PC-3 (cell line): ENCODE results near the gene CASKIN2. TPM values are rescaled to one million over a fixed set of nuclear protein-coding genes. Genes with fewer than 3 reads are reported as not detected.

ENCODE experiments used
- ATAC-seq: fragments of 200-7000 bp; cut with Tn5 transposase; 2 replicates; pipeline ENCODE4 v1.9.1; 2020; ENCODE audit warnings: mild to moderate bottlenecking, moderate library complexity
- BruUV-seq: library from RNA; stranded (reverse); fragments of 400-500 nt; replicated peaks from 2 replicates; lab custom pipeline; 2021; lab: Mats Ljungman, UMichigan
- CTCF ChIA-PET: fragments of 300-600 bp; sonication (Branson Sonifier 250); formaldehyde crosslinking; loops from one replicate; lab custom pipeline; 2022; ENCODE audit warnings: antibody characterized with exemption; lab: Charles Lee
- POLR2A ChIA-PET: fragments of 300-600 bp; sonication (Branson Sonifier 250); formaldehyde crosslinking; loops from one replicate; lab custom pipeline; 2022; ENCODE audit warnings: antibody characterized with exemption; ENCODE audit not compliant: unreplicated experiment; lab: Charles Lee
- DNase-seq: peaks from one replicate; pipeline ENCODE4 v3.0.0-alpha.2; 2015
- H2AFZ ChIP-seq: fragments of 300-600 bp; sonication (generic); 2 replicates; pipeline ENCODE4 v1.6.0; 2016; ENCODE audit warnings: antibody characterized with exemption, low read length
- H3F3A ChIP-seq: fragments of 300-600 bp; sonication (generic); one replicate; pipeline ENCODE4 v1.6.0; 2017; ENCODE audit warnings: antibody characterized with exemption, low read length, control low read depth, mild to moderate bottlenecking; ENCODE audit not compliant: unreplicated experiment
- H3K27ac ChIP-seq: fragments of 300-600 bp; sonication (generic); 2 replicates; pipeline ENCODE4 v1.5.1; 2016; ENCODE audit warnings: mild to moderate bottlenecking, low read length
- H3K27me3 ChIP-seq: fragments of 300-600 bp; sonication (generic); 2 replicates; pipeline ENCODE4 v1.6.1; 2016; ENCODE audit warnings: low read length, mixed read lengths
- H3K36me3 ChIP-seq: fragments of 300-600 bp; sonication (generic); 2 replicates; pipeline ENCODE4 v1.6.1; 2016; ENCODE audit warnings: low read depth, mixed run types, low read length, mixed read lengths
- H3K4me1 ChIP-seq: fragments of 300-600 bp; sonication (generic); 2 replicates; pipeline ENCODE4 v1.5.1; 2016; ENCODE audit warnings: low read length; ENCODE audit not compliant: insufficient read depth
- H3K4me2 ChIP-seq: fragments of 300-600 bp; sonication (generic); 2 replicates; pipeline ENCODE4 v1.6.0; 2016; ENCODE audit warnings: low read length
- H3K4me3 ChIP-seq: fragments of 300-600 bp; sonication (generic); 2 replicates; pipeline ENCODE4 v1.5.1; 2016; ENCODE audit warnings: mild to moderate bottlenecking, low read length, mixed read lengths
- H3K79me2 ChIP-seq: fragments of 300-600 bp; sonication (generic); 2 replicates; pipeline ENCODE4 v1.6.1; 2017; ENCODE audit warnings: low read length, mixed read lengths
- H3K9ac ChIP-seq: fragments of 300-600 bp; sonication (generic); 2 replicates; pipeline ENCODE4 v1.6.0; 2016; ENCODE audit warnings: mild to moderate bottlenecking, low read length
- H3K9me2 ChIP-seq: fragments of 300-600 bp; sonication (generic); replicated peaks from 2 replicates; pipeline ENCODE4 v1.6.1; 2016; ENCODE audit warnings: mixed run types, low read length, mixed read lengths
- H3K9me3 ChIP-seq: fragments of 300-600 bp; sonication (generic); 2 replicates; pipeline ENCODE4 v1.6.1; 2016; ENCODE audit warnings: low read length, mixed read lengths
- H4K20me1 ChIP-seq: fragments of 300-600 bp; sonication (generic); 2 replicates; pipeline ENCODE4 v1.6.1; 2016; ENCODE audit warnings: low read length, mixed read lengths
- CTCF ChIP-seq: fragments of 300-600 bp; sonication (generic); conservative IDR thresholded peaks from 2 replicates; pipeline ENCODE4 v1.5.1; 2017; ENCODE audit warnings: antibody characterized with exemption, low read depth, mild to moderate bottlenecking, low read length
- EZH2 ChIP-seq: fragments of 300-600 bp; sonication (generic); IDR thresholded peaks from one replicate; pipeline ENCODE4 v1.6.1; 2017; ENCODE audit warnings: antibody characterized with exemption, mild to moderate bottlenecking, low read length; ENCODE audit not compliant: unreplicated experiment
- EZH2phosphoT487 ChIP-seq: fragments of 300-600 bp; sonication (generic); IDR thresholded peaks from 2 replicates; pipeline ENCODE4 v1.6.1; 2018; ENCODE audit warnings: mild to moderate bottlenecking, antibody characterized with exemption, low read length, borderline replicate concordance
- intact Hi-C: fragments of 100-400 bp; cut with micrococcal nuclease; formaldehyde crosslinking; loops from 2 replicates; pipeline ENCODE4 v1.9.0; 2023
- total RNA-seq: library from RNA; depleted of rRNA; stranded (reverse); fragments of >200 nt; gene quantifications from 2 replicates; pipeline ENCODE4 v1.2.3, GENCODE V29; 2014

Gene CASKIN2
- total RNA-seq, 1 experiment from 2014 or later = 22.0 TPM

- no peaks in the 10 kb centered on the region for H3K9me2 ChIP-seq
- no peaks in the 10 kb centered on the region for H3K27me3 ChIP-seq
- no peaks in the 10 kb centered on the region for H3F3A ChIP-seq
- DNase-seq (no peak), ATAC-seq (no peak)
- TF ChIP-seq EZH2phosphoT487 (no peak), CTCF (no peak), EZH2 (no peak)
- H3K36me3 ChIP-seq = no peaks in the 10 kb centered on the region
- no TSS peak for BruUV-seq
- ChIA-PET CTCF (interaction anchor here (0.5 kb wide), 1 partner anchor 32 kb away, joined by 3 read pairs; no protein-coding TSS in a partner anchor), POLR2A (interaction anchor here (0.6 kb wide), 1 partner anchor 118 kb away, joined by 8 read pairs; no protein-coding TSS in a partner anchor)
- H3K4me1 ChIP-seq = no peaks in the 10 kb centered on the region
- no peak overlapping the region for H3K9ac ChIP-seq
- intact Hi-C loops = no loop called here
- no peaks in the 10 kb centered on the region for H3K79me2 ChIP-seq
- H3K4me2 ChIP-seq = no peak overlapping the region
- H3K4me3 ChIP-seq = no peak overlapping the region
- H4K20me1 ChIP-seq = no peaks in the 10 kb centered on the region
- no peak overlapping the region for H3K27ac ChIP-seq
- H3K9me3 ChIP-seq = no peaks in the 10 kb centered on the region
- no peak overlapping the region for H2AFZ ChIP-seq
Observed at GRCh38 chr17:75485688-75486087, 29.6 kb downstream of the CASKIN2 start.

- Histone ChIP-seq H3K4me2 (no peak overlapping the region), H3K4me3 (no peak overlapping the region), H3K4me1 (no peaks in the 10 kb centered on the region), H2AFZ (no peak overlapping the region), H3K27ac (no peak overlapping the region), H3K9me2 (no peaks in the 10 kb centered on the region), H3K36me3 (no peaks in the 10 kb centered on the region), H3K9ac (no peak overlapping the region), H3K79me2 (no peaks in the 10 kb centered on the region), H4K20me1 (no peaks in the 10 kb centered on the region), H3F3A (no peaks in the 10 kb centered on the region), H3K9me3 (no peaks in the 10 kb centered on the region), H3K27me3 (no peaks in the 10 kb centered on the region)
- no TSS peak for BruUV-seq
- CTCF ChIA-PET = no interaction called here
- POLR2A ChIA-PET = interaction anchor here (0.5 to 1.0 kb wide), 2 partner anchors 13 to 26 kb away, joined by 3 to 5 read pairs; no protein-coding TSS in a partner anchor
- TF ChIP-seq CTCF (no peak), EZH2 (no peak), EZH2phosphoT487 (no peak)
- no peak for ATAC-seq
- no peak for DNase-seq
- intact Hi-C loops = no loop called here
Observed at GRCh38 chr17:75482098-75482942, 33.0 kb downstream of the CASKIN2 start.
